Measurements from ENCODE around the gene ZNF423. TPM values are rescaled to one million over a fixed set of nuclear protein-coding genes. Genes with fewer than 3 reads are reported as not detected.

The ZNF423 gene
- total RNA-seq, 1 donor from 2014 or later, result 16.7 TPM

- no peak overlapping the region for H3K9ac ChIP-seq (ENCODE audit: low read depth in 1 of 3, low read length in 3 of 3)
- H3K36me3 ChIP-seq (ENCODE audit: control insufficient read depth in 3 of 3, insufficient read depth in 3 of 3, low read length in 3 of 3), result no peaks in the 10 kb centered on the region
- H3K27ac ChIP-seq (ENCODE audit: low read depth, low read length), result no peak overlapping the region
- H3K4me1 ChIP-seq (ENCODE audit: control insufficient read depth in 3 of 3, insufficient read depth in 3 of 3, low read length in 3 of 3), result peaks cover 17 to 22% (median 20%) of the 10 kb centered on the region in 3 donors
- no peak overlapping the region for H3K4me3 ChIP-seq (ENCODE audit: low read length in 3 of 3)
- H3K9me3 ChIP-seq (ENCODE audit: control insufficient read depth in 3 of 3, low read length in 3 of 3), result no peaks in the 10 kb centered on the region
- H3K27me3 ChIP-seq (ENCODE audit: control insufficient read depth in 3 of 3, insufficient read depth in 3 of 3, low read length in 3 of 3), result no peaks in the 10 kb centered on the region
Observed at GRCh38 chr16:49748322-49748721, 107.6 kb downstream of the ZNF423 start.

- Histone ChIP-seq H3K4me1 (ENCODE audit: control insufficient read depth in 3 of 3, insufficient read depth in 3 of 3, low read length in 3 of 3) (peaks cover 17 to 22% (median 20%) of the 10 kb centered on the region in 3 donors), H3K9ac (ENCODE audit: low read depth in 1 of 3, low read length in 3 of 3) (no peak overlapping the region), H3K9me3 (ENCODE audit: control insufficient read depth in 3 of 3, low read length in 3 of 3) (no peaks in the 10 kb centered on the region), H3K4me3 (ENCODE audit: low read length in 3 of 3) (no peak overlapping the region), H3K36me3 (ENCODE audit: control insufficient read depth in 3 of 3, insufficient read depth in 3 of 3, low read length in 3 of 3) (no peaks in the 10 kb centered on the region), H3K27ac (ENCODE audit: low read depth, low read length) (no peak overlapping the region), H3K27me3 (ENCODE audit: control insufficient read depth in 3 of 3, insufficient read depth in 3 of 3, low read length in 3 of 3) (no peaks in the 10 kb centered on the region)
Observed at GRCh38 chr16:49747654-49748053, 108.3 kb downstream of the ZNF423 start.

DNA sequence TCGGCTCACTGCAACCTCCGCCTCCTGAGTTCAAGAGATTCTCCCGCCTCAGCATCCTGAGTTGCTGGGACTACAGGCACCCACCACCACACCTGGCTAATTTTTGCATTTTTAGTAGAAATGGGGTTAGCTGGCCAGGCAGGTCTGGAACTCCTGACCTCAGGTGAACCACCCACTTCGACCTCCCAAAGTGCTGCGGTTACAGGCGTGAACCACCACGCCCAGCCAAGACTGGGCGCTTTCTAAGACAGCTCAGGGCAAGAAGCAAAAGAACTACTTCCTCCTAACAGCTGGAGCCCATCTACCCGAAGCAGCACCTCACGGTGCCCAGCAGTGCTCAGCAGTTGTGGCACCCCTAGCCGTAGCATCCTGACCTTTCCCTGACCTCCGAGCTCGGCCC lies 109.4 kb downstream of the ZNF423 start:
- Histone ChIP-seq H3K36me3 (ENCODE audit: control insufficient read depth in 3 of 3, insufficient read depth in 3 of 3, low read length in 3 of 3) (no peaks in the 10 kb centered on the region), H3K27me3 (ENCODE audit: control insufficient read depth in 3 of 3, insufficient read depth in 3 of 3, low read length in 3 of 3) (no peaks in the 10 kb centered on the region), H3K4me1 (ENCODE audit: control insufficient read depth in 3 of 3, insufficient read depth in 3 of 3, low read length in 3 of 3) (peaks cover 17 to 22% (median 20%) of the 10 kb centered on the region in 3 donors), H3K4me3 (ENCODE audit: low read length in 3 of 3) (no peak overlapping the region), H3K27ac (ENCODE audit: low read depth, low read length) (no peak overlapping the region), H3K9me3 (ENCODE audit: control insufficient read depth in 3 of 3, low read length in 3 of 3) (no peaks in the 10 kb centered on the region), H3K9ac (ENCODE audit: low read depth in 1 of 3, low read length in 3 of 3) (no peak overlapping the region)

DNA sequence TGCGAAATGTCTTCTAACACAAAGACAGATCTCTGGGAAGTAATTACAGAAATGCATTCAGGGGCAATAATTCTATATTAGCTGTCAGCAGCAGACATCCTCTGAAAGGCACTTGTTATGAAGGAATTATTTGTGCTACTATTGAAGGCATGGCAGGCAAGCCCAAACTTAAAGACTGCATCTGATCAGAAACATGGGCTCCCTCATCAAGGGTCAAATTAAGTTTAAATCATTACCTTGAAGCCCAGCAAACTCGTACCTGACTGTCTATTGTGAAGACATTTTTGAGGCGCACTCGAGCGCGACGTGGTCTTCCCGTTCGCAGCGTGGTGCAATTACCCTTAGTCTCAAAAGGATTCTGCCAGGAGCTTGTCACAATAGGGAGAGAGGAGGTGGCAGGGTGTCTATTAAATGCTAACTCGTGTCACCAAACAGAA lies 110.6 kb downstream of the ZNF423 start:
- Histone ChIP-seq H3K4me3 (ENCODE audit: low read length in 3 of 3) (no peak overlapping the region), H3K36me3 (ENCODE audit: control insufficient read depth in 3 of 3, insufficient read depth in 3 of 3, low read length in 3 of 3) (no peaks in the 10 kb centered on the region), H3K4me1 (ENCODE audit: control insufficient read depth in 3 of 3, insufficient read depth in 3 of 3, low read length in 3 of 3) (peaks cover 14 to 16% (median 15%) of the 10 kb centered on the region in 3 donors), H3K9ac (ENCODE audit: low read depth in 1 of 3, low read length in 3 of 3) (no peak overlapping the region), H3K27me3 (ENCODE audit: control insufficient read depth in 3 of 3, insufficient read depth in 3 of 3, low read length in 3 of 3) (no peaks in the 10 kb centered on the region), H3K27ac (ENCODE audit: low read depth, low read length) (no peak overlapping the region), H3K9me3 (ENCODE audit: control insufficient read depth in 3 of 3, low read length in 3 of 3) (no peaks in the 10 kb centered on the region)

DNA sequence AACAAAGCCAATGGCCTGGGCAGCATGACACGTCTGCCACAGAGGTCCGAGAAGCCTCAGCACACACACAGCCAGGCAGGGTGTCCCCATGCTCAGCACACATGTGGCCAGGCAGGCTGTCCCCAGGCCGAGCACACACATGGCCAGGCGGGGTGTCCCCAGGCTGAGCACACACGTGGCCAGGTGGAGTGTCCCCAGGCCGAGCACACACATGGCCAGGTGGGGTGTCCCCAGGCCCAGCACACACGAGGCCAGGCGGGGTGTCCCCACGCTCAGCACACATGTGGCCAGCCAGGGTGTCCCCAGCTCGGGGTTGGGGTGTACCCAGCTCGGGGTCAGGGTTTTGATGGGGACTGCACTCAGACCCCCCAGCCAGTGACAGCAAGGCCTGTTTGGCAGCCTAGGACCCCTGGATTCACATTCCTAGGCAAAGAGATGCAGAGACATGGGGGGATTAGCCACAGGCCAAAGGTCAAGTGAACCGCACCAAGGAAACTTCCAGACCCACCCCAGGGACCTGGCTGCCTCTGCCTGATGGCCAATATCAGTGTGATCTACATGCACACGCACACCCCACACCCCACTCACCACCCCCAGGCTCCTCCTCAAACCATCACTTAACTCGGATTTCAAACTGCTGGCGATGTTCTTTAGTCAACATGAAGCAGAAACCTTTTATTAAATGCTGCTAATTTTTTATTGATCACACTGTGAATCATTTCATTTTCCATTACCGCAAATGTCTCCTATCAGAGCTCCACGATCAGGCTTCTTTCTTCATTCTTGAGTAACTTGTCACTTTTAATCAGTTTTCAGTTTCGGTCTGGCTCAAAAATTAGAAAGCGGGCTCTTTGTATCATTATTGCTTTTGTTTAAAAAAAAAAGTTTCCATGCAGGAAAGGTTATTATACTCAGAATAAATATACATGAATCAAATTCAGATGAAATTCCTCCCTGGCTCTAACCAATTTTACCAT lies 111.4 kb downstream of the ZNF423 start:
- H3K27me3 ChIP-seq (ENCODE audit: control insufficient read depth in 3 of 3, insufficient read depth in 3 of 3, low read length in 3 of 3), result no peaks in the 10 kb centered on the region
- no peak overlapping the region for H3K4me3 ChIP-seq (ENCODE audit: low read length in 3 of 3)
- no peaks in the 10 kb centered on the region for H3K36me3 ChIP-seq (ENCODE audit: control insufficient read depth in 3 of 3, insufficient read depth in 3 of 3, low read length in 3 of 3)
- H3K4me1 ChIP-seq (ENCODE audit: control insufficient read depth in 3 of 3, insufficient read depth in 3 of 3, low read length in 3 of 3), result peaks cover 9 to 11% (median 10%) of the 10 kb centered on the region in 3 donors
- H3K9me3 ChIP-seq (ENCODE audit: control insufficient read depth in 3 of 3, low read length in 3 of 3), result no peaks in the 10 kb centered on the region
- no peak overlapping the region for H3K27ac ChIP-seq (ENCODE audit: low read depth, low read length)
- no peak overlapping the region for H3K9ac ChIP-seq (ENCODE audit: low read depth in 1 of 3, low read length in 3 of 3)

GRCh38 chr16:49743658-49744057 lies 112.3 kb downstream of the ZNF423 start:
- Histone ChIP-seq H3K9ac (ENCODE audit: low read depth in 1 of 3, low read length in 3 of 3) (no peak overlapping the region), H3K4me3 (ENCODE audit: low read length in 3 of 3) (no peak overlapping the region), H3K36me3 (ENCODE audit: control insufficient read depth in 3 of 3, insufficient read depth in 3 of 3, low read length in 3 of 3) (no peaks in the 10 kb centered on the region), H3K27ac (ENCODE audit: low read depth, low read length) (no peak overlapping the region), H3K4me1 (ENCODE audit: control insufficient read depth in 3 of 3, insufficient read depth in 3 of 3, low read length in 3 of 3) (peaks cover 4 to 7% (median 5%) of the 10 kb centered on the region in 3 donors), H3K9me3 (ENCODE audit: control insufficient read depth in 3 of 3, low read length in 3 of 3) (no peaks in the 10 kb centered on the region), H3K27me3 (ENCODE audit: control insufficient read depth in 3 of 3, insufficient read depth in 3 of 3, low read length in 3 of 3) (no peaks in the 10 kb centered on the region)

DNA sequence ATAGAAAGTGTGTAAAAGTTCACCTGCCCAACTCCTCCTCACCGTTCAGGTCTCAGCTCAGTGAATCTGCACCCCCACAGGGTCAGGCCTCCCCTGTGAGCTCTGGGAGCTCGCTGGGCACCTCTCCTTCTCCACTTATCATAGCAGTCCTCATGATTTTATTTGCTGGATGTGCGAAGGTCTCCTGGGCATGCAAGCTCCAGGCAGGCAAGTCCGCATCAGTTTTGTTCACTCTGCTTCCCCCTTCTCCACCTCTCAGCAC lies 112.8 kb downstream of the ZNF423 start:
- H3K4me1 ChIP-seq (ENCODE audit: control insufficient read depth in 3 of 3, insufficient read depth in 3 of 3, low read length in 3 of 3), result peaks cover 0 to 5% (median 2%) of the 10 kb centered on the region in 3 donors
- no peak overlapping the region for H3K9ac ChIP-seq (ENCODE audit: low read depth in 1 of 3, low read length in 3 of 3)
- H3K9me3 ChIP-seq (ENCODE audit: control insufficient read depth in 3 of 3, low read length in 3 of 3), result no peaks in the 10 kb centered on the region
- H3K27ac ChIP-seq (ENCODE audit: low read depth, low read length), result no peak overlapping the region
- H3K4me3 ChIP-seq (ENCODE audit: low read length in 3 of 3), result no peak overlapping the region
- no peaks in the 10 kb centered on the region for H3K27me3 ChIP-seq (ENCODE audit: control insufficient read depth in 3 of 3, insufficient read depth in 3 of 3, low read length in 3 of 3)
- H3K36me3 ChIP-seq (ENCODE audit: control insufficient read depth in 3 of 3, insufficient read depth in 3 of 3, low read length in 3 of 3), result no peaks in the 10 kb centered on the region

DNA sequence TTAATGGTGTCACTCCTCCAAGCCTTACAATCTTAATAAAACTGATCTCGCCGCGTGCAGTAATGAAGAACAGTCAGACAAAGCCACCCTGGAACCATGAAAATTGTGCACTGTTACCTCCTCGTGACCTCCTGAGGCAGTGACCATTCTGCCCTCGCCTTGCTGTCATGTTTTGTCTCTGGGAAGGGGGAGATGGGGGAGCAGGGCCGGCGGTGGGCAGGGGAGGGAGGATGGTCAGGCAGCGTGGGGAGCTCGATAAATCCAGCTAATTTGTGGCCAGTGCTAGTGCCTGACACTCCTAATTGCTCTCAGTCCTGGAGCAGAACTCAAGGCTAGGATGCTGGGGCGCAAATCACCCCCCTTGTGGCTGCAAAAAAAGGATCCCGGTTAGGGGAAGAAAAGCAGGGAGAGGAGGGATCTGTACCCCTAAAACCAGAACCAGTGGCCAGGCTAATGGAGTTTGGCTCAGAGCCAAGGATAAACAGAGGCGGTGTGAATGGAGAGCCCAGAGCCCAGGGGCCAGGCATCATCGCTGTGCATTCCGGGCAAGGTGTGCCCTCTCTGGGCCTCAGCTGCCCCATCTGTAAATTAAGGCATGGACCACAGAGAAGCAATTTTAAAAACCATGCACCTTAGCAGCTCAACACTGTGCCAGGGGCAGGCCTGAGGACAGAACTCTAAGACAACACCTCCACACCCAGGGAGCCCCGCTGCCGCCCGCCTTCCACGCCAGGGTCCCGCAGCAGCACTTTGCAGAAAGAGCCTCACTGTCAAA lies 113.3 kb downstream of the ZNF423 start:
- Histone ChIP-seq H3K27ac (ENCODE audit: low read depth, low read length) (no peak overlapping the region), H3K9ac (ENCODE audit: low read depth in 1 of 3, low read length in 3 of 3) (no peak overlapping the region), H3K36me3 (ENCODE audit: control insufficient read depth in 3 of 3, insufficient read depth in 3 of 3, low read length in 3 of 3) (no peaks in the 10 kb centered on the region), H3K27me3 (ENCODE audit: control insufficient read depth in 3 of 3, insufficient read depth in 3 of 3, low read length in 3 of 3) (no peaks in the 10 kb centered on the region), H3K9me3 (ENCODE audit: control insufficient read depth in 3 of 3, low read length in 3 of 3) (no peaks in the 10 kb centered on the region), H3K4me3 (ENCODE audit: low read length in 3 of 3) (no peak overlapping the region), H3K4me1 (ENCODE audit: control insufficient read depth in 3 of 3, insufficient read depth in 3 of 3, low read length in 3 of 3) (peaks cover 3 to 10% (median 5%) of the 10 kb centered on the region in 3 donors)

- Histone ChIP-seq H3K4me1 (ENCODE audit: control insufficient read depth in 3 of 3, insufficient read depth in 3 of 3, low read length in 3 of 3) (peaks cover 3 to 13% (median 8%) of the 10 kb centered on the region in 3 donors), H3K27me3 (ENCODE audit: control insufficient read depth in 3 of 3, insufficient read depth in 3 of 3, low read length in 3 of 3) (no peaks in the 10 kb centered on the region), H3K27ac (ENCODE audit: low read depth, low read length) (no peak overlapping the region), H3K9me3 (ENCODE audit: control insufficient read depth in 3 of 3, low read length in 3 of 3) (no peaks in the 10 kb centered on the region), H3K9ac (ENCODE audit: low read depth in 1 of 3, low read length in 3 of 3) (peak overlapping the region in 1 of 3 donors; percentile 12), H3K36me3 (ENCODE audit: control insufficient read depth in 3 of 3, insufficient read depth in 3 of 3, low read length in 3 of 3) (no peaks in the 10 kb centered on the region), H3K4me3 (ENCODE audit: low read length in 3 of 3) (no peak overlapping the region)
Observed at GRCh38 chr16:49740256-49740655, 115.7 kb downstream of the ZNF423 start.

DNA sequence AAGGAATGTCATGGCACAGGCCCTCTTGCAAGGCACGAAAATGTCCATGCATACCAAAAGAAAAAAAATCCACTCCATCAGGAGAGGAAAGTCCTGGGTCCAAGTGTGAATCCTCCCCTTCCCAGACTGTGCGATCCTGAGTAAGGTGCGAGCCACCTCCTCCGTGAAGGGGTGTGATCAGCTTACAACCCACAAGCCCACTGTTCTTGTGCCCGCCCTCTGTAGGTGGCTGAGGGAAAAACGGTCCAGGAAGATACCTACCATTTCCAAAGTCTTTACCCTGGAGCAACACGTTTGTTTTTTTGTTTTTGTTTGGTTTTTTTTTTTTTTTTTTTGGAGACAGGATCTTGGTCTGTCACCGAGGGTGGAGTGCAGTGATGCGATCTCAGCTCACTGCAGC lies 116.5 kb downstream of the ZNF423 start:
- Histone ChIP-seq H3K4me3 (ENCODE audit: low read length in 3 of 3) (no peak overlapping the region), H3K36me3 (ENCODE audit: control insufficient read depth in 3 of 3, insufficient read depth in 3 of 3, low read length in 3 of 3) (no peaks in the 10 kb centered on the region), H3K4me1 (ENCODE audit: control insufficient read depth in 3 of 3, insufficient read depth in 3 of 3, low read length in 3 of 3) (peaks cover 4 to 16% (median 11%) of the 10 kb centered on the region in 3 donors), H3K9ac (ENCODE audit: low read depth in 1 of 3, low read length in 3 of 3) (no peak overlapping the region), H3K27me3 (ENCODE audit: control insufficient read depth in 3 of 3, insufficient read depth in 3 of 3, low read length in 3 of 3) (no peaks in the 10 kb centered on the region), H3K27ac (ENCODE audit: low read depth, low read length) (no peak overlapping the region), H3K9me3 (ENCODE audit: control insufficient read depth in 3 of 3, low read length in 3 of 3) (no peaks in the 10 kb centered on the region)
